GM23338 (cell line): ENCODE measurements around the gene OR51G2. TPM values are rescaled to one million over a fixed set of nuclear protein-coding genes. Genes with fewer than 3 reads are reported as not detected.

Experiments
- ATAC-seq: fragments of 200-7000 bp; cut with Tn5 transposase; 3 replicates; pipeline ENCODE4 v1.9.1; 2020
- DNase-seq: peaks from one replicate; pipeline ENCODE4 v3.0.0-alpha.2; 2015; ENCODE audit warnings: low spot score
- H2AFZ ChIP-seq: fragments of 200-600 bp; sonication (generic); 2 replicates; pipeline ENCODE4 v1.8.0; 2016; ENCODE audit warnings: antibody characterized with exemption, mild to moderate bottlenecking, moderate library complexity
- H3F3A ChIP-seq: fragments of 200-600 bp; sonication (generic); replicated peaks from 2 replicates; pipeline ENCODE4 v1.8.0; 2017; ENCODE audit warnings: antibody characterized with exemption, mixed run types, low read depth
- H3K27ac ChIP-seq: fragments of 200-600 bp; sonication (generic); 2 replicates; pipeline ENCODE4 v1.6.1; 2016; ENCODE audit warnings: low read depth
- H3K27me3 ChIP-seq: fragments of 200-600 bp; sonication (generic); 2 replicates; pipeline ENCODE4 v1.8.0; 2016; ENCODE audit warnings: mild to moderate bottlenecking, mixed run types, moderate library complexity; ENCODE audit not compliant: insufficient read depth
- H3K36me3 ChIP-seq: fragments of 200-600 bp; sonication (generic); 2 replicates; pipeline ENCODE4 v1.8.0; 2016; ENCODE audit warnings: mild to moderate bottlenecking; ENCODE audit not compliant: insufficient read depth
- H3K4me1 ChIP-seq: fragments of 200-600 bp; sonication (generic); 2 replicates; pipeline ENCODE4 v1.8.0; 2016; ENCODE audit warnings: mild to moderate bottlenecking, moderate library complexity; ENCODE audit not compliant: insufficient read depth
- H3K4me2 ChIP-seq: fragments of 200-600 bp; sonication (generic); 2 replicates; pipeline ENCODE4 v1.7.1; 2017; ENCODE audit warnings: mixed run types
- H3K4me3 ChIP-seq: fragments of 200-600 bp; sonication (generic); 2 replicates; pipeline ENCODE4 v1.6.1; 2016; ENCODE audit warnings: mixed run types
- H3K79me2 ChIP-seq: fragments of 200-600 bp; sonication (generic); replicated peaks from 2 replicates; pipeline ENCODE4 v1.8.0; 2017; ENCODE audit warnings: mild to moderate bottlenecking; ENCODE audit not compliant: insufficient read depth
- H3K9me2 ChIP-seq: fragments of 200-600 bp; sonication (generic); 2 replicates; pipeline ENCODE4 v1.8.0; 2017; ENCODE audit not compliant: insufficient read depth
- H4K20me1 ChIP-seq: fragments of 200-600 bp; sonication (generic); replicated peaks from 2 replicates; pipeline ENCODE4 v1.8.0; 2017; ENCODE audit warnings: mild to moderate bottlenecking; ENCODE audit not compliant: insufficient read depth
- H3K27ac Mint-ChIP-seq: 2 replicates; pipeline ENCODE4 v1.8.0; 2020; ENCODE audit warnings: inconsistent platforms, mild to moderate bottlenecking, moderate library complexity, mixed read lengths
- H3K27me3 Mint-ChIP-seq: 3 replicates; pipeline ENCODE4 v1.8.0; 2022; ENCODE audit warnings: low read depth, mild to moderate bottlenecking, moderate library complexity, mixed read lengths, inconsistent platforms; ENCODE audit not compliant: insufficient read depth, poor library complexity
- H3K36me3 Mint-ChIP-seq: 3 replicates; pipeline ENCODE4 v1.8.0; 2021; ENCODE audit warnings: low read depth, mild to moderate bottlenecking, inconsistent platforms, moderate library complexity, mixed read lengths
- H3K4me1 Mint-ChIP-seq: 3 replicates; pipeline ENCODE4 v1.8.0; 2020; ENCODE audit warnings: mild to moderate bottlenecking, inconsistent platforms, mixed read lengths
- H3K4me3 Mint-ChIP-seq: 3 replicates; pipeline ENCODE4 v1.8.0; 2021; ENCODE audit warnings: moderate library complexity, mild to moderate bottlenecking, inconsistent platforms, mixed read lengths
- H3K9me3 Mint-ChIP-seq: 3 replicates; pipeline ENCODE4 v1.8.0; 2020; ENCODE audit warnings: moderate library complexity, mild to moderate bottlenecking, inconsistent platforms, mixed read lengths
- CTCF ChIP-seq, 2 experiments: fragments of 200-600 bp in 1 of 2; sonication (generic) in 1 of 2; conservative IDR thresholded peaks; 2 replicates each; pipeline versions ENCODE4 v1.5.1 to v1.6.1; 2016 to 2017; ENCODE audit warnings: antibody characterized with exemption in 2 of 2, low read depth in 2 of 2, mild to moderate bottlenecking in 2 of 2, moderate library complexity in 1 of 2
- ETS1 ChIP-seq: IDR thresholded peaks from 2 replicates; pipeline ENCODE4 v1.6.1; 2016; ENCODE audit warnings: antibody characterized with exemption
- EZH2 ChIP-seq: fragments of 200-600 bp; sonication (generic); IDR thresholded peaks from one replicate; pipeline ENCODE4 v1.8.0; 2017; ENCODE audit warnings: antibody characterized with exemption, mild to moderate bottlenecking, low read depth; ENCODE audit not compliant: unreplicated experiment
- EZH2phosphoT487 ChIP-seq: fragments of 200-600 bp; sonication (generic); IDR thresholded peaks from one replicate; pipeline ENCODE4 v1.8.1; 2018; ENCODE audit warnings: antibody characterized with exemption; ENCODE audit not compliant: unreplicated experiment
- JUNB ChIP-seq: IDR thresholded peaks from one replicate; pipeline ENCODE4 v1.6.1; 2016; ENCODE audit warnings: antibody characterized with exemption; ENCODE audit not compliant: unreplicated experiment
- POLR2AphosphoS5 ChIP-seq: IDR thresholded peaks from 2 replicates; pipeline ENCODE4 v1.6.1; 2016; ENCODE audit warnings: antibody characterized with exemption, low read depth
- REST ChIP-seq: IDR thresholded peaks from one replicate; pipeline ENCODE4 v1.6.1; 2018; ENCODE audit warnings: antibody characterized with exemption; ENCODE audit not compliant: unreplicated experiment
- STAT1 ChIP-seq: IDR thresholded peaks from one replicate; pipeline ENCODE4 v1.6.1; 2016; ENCODE audit warnings: antibody characterized with exemption; ENCODE audit not compliant: unreplicated experiment
- ZNF114 ChIP-seq: fragments of 250-450 bp; sonication (Bioruptor Pico); IDR thresholded peaks from 2 replicates; pipeline ENCODE4 v1.5.0; 2020; ENCODE audit warnings: mild to moderate bottlenecking, moderate library complexity
- ZNF331 ChIP-seq: fragments of 250-450 bp; sonication (Bioruptor Pico); IDR thresholded peaks from 2 replicates; pipeline ENCODE4 v1.5.0; 2020; ENCODE audit warnings: low read depth, mild to moderate bottlenecking, moderate library complexity
- ZNF462 ChIP-seq: fragments of 250-450 bp; sonication (Bioruptor Pico); IDR thresholded peaks from 2 replicates; pipeline ENCODE4 v1.5.0; 2020; ENCODE audit warnings: mild to moderate bottlenecking, moderate library complexity
- polyA plus RNA-seq: library from polyadenylated mRNA; unstranded; fragments of >200 nt; fragmentation: Nextera tagmentation; extraction: Ambion mirVana; gene quantifications from 2 replicates; pipeline ENCODE4 v1.2.1, GENCODE V29; 2016
- total RNA-seq: library from RNA; depleted of rRNA; stranded (reverse); fragments of >200 nt; shearing (Covaris generic); gene quantifications from 2 replicates; pipeline ENCODE4 v1.2.3, GENCODE V29; 2014

The OR51G2 gene
- total and polyA plus RNA-seq, 2 experiments from 2014 or later: not detected

- no peak for TF ChIP-seq REST
- TF ChIP-seq JUNB: no peak
Measured at GRCh38 chr11:4921796-4922195, 2.6 kb upstream of the OR51G2 start (continued).

- no peaks in the 10 kb centered on the region for H4K20me1 ChIP-seq
- no peaks in the 10 kb centered on the region for H3K79me2 ChIP-seq
- DNase-seq (no peak), ATAC-seq (no peak)
- H3K9me3 Mint-ChIP-seq: no peaks in the 10 kb centered on the region
- no peaks in the 10 kb centered on the region for H3K4me1 Mint-ChIP-seq
- H3K4me2 ChIP-seq: no peak overlapping the region
- H3K36me3 Mint-ChIP-seq: no peaks in the 10 kb centered on the region
- no peak overlapping the region for H3K4me3 ChIP-seq
- no peaks in the 10 kb centered on the region; the same call in 1 of the 2 replicates for H3K9me2 ChIP-seq
- H3K27me3 Mint-ChIP-seq: no peaks in the 10 kb centered on the region
- H3K36me3 ChIP-seq: no peaks in the 10 kb centered on the region
- no peak overlapping the region for H3K4me3 Mint-ChIP-seq
- no peak overlapping the region for H3K27ac Mint-ChIP-seq
- H3K27me3 ChIP-seq: no peaks in the 10 kb centered on the region
- no peaks in the 10 kb centered on the region for H3K4me1 ChIP-seq
- H3F3A ChIP-seq: no peaks in the 10 kb centered on the region
- H2AFZ ChIP-seq: no peak overlapping the region
- H3K27ac ChIP-seq: no peak overlapping the region
- no peak for TF ChIP-seq CTCF (conservative IDR thresholded peaks at IDR 0.05; ENCODE audit: low read depth in 2 of 2)
- TF ChIP-seq ZNF114 (CRISPR knock-in tag): no peak
- no peak for TF ChIP-seq ZNF331 (CRISPR knock-in tag)
- no peak for TF ChIP-seq JUNB
- no peak for TF ChIP-seq EZH2
- no peak for TF ChIP-seq STAT1
- no peak for TF ChIP-seq EZH2phosphoT487
- no peak for TF ChIP-seq ZNF462
- TF ChIP-seq POLR2AphosphoS5: no peak
- no peak for TF ChIP-seq ETS1
Measured at GRCh38 chr11:4916581-4916980, 2.6 kb downstream of the OR51G2 start.
